GM10248 (cell line): ENCODE measurements around the gene UQCRH.

Experiments
- CTCF ChIA-PET: fragments of 300-600 bp; sonication (Branson Sonifier 250); formaldehyde crosslinking; extraction: SDS; loops from one replicate; lab custom pipeline; 2021; ENCODE audit warnings: antibody characterized with exemption; lab: Yijun Ruan, JAX
- POLR2A ChIA-PET: fragments of 350-650 bp; sonication (Branson Sonifier 250); formaldehyde crosslinking; extraction: SDS; loops from one replicate; lab custom pipeline; 2020; ENCODE audit warnings: antibody characterized with exemption; lab: Yijun Ruan, JAX
- DNase-seq: peaks from one replicate; pipeline ENCODE4 v3.0.0; 2012; ENCODE audit errors: extremely low spot score
- CTCF ChIP-seq: IDR thresholded peaks from 2 replicates; pipeline ENCODE4 v1.5.1; 2012; ENCODE audit warnings: mild to moderate bottlenecking, low read depth; ENCODE audit errors: extremely low read depth, missing control alignments, control extremely low read depth

UQCRH gene

DNA sequence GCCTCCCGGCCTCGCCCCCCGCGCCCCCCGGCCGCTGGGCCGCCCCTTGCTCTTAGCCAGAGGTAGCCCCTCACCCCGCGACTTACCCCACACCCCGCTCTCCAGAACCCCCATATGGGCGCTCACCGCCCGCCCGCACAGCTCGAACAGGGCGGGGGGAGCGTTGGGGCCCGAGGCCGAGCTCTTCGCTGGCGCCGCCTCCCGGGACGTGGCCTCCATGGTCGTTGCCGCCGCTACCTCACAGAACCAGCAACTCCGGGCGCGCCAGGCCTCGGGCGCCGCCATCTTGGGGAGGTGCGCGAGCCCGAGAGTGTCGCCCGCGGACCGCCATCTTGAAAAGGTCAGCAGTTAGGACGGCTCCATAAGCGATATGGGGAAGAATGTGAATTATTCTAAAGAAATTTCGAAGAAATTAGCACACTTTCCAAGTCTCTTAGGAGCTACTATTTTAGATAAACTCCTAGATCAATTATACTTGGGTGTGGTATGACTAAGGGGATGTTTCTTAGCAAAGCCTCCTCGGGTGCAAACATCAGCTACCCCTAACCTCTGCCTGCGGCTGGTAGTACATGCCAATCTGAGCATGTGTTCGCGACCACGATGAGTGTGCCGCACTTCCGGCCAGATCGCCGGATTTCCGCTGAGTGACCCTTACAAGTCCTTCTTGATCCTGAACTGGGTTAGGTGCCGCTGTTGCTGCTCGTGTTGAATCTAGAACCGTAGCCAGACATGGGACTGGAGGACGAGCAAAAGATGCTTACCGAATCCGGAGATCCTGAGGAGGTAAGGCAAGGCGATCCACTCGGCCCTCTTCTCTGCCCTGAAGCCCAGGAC is at the start of gene UQCRH, which contains the start of gene LRRC41:
Gene UQCRH, plus strand, starts transcription at position 661 of the 834 bp plus-strand sequence. Its CDS starts 69 bp downstream, at position 730.
Gene LRRC41, minus strand, starts transcription at position 579 of the 834 bp plus-strand sequence. Its CDS starts 294 bp downstream, at position 285.
- ChIA-PET POLR2A (interaction anchor here (0.6 to 1.7 kb wide), 9 partner anchors 22 to 1582 kb away, joined by 3 to 6 read pairs (median 3); partner anchors contain the start of gene NSUN4), CTCF (interaction anchor here (0.6 to 2.6 kb wide), 11 partner anchors 12 to 175 kb away, joined by 3 to 13 read pairs (median 3); partner anchors contain the start of genes NSUN4 and RAD54L)
- DNase-seq, result peak; percentile 91
- no peak for TF ChIP-seq CTCF

DNA sequence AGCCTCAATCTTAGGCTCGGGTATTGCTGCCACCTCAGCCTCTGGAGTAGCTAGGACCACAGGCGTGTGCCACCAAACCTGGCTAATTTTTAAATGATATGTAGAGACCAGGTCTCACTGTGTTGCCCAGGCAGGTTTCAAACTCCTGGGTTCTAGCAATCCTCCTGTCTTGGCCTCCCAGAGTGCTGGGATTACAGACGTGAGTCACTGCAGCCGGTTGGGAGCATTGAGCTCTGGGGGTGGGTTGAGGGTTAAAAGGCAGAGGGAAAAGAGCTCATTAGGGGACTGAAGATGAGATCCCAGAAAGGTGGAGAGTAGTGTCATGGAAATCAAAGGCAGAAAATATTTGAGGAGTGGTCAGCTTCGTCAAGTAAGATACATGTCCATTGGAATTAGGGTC is 48.8 kb upstream of the UQCRH start:
- POLR2A ChIA-PET, result no interaction called here
- no peak for TF ChIP-seq CTCF
- CTCF ChIA-PET, result interaction anchor here (0.8 to 1.9 kb wide), 3 partner anchors 9 to 31 kb away, joined by 3 to 8 read pairs (median 3); no protein-coding TSS in a partner anchor

GRCh38 chr1:46256523-46256922 is 47.0 kb upstream of the UQCRH start:
- ChIA-PET POLR2A (interaction anchor here (0.6 kb wide), 1 partner anchor 17 kb away, joined by 3 read pairs; no protein-coding TSS in a partner anchor), CTCF (interaction anchor here (1.5 to 1.9 kb wide), 2 partner anchors 9 to 33 kb away, joined by 4 to 8 read pairs; no protein-coding TSS in a partner anchor)
- no peak for DNase-seq
- no peak for TF ChIP-seq CTCF

More for the DNA sequence above, 48.8 kb upstream of the UQCRH start:
- no peak for DNase-seq

GRCh38 chr1:46262508-46262907 is 41.0 kb upstream of the UQCRH start:
- TF ChIP-seq CTCF, result no peak
- DNase-seq, result no peak
- CTCF ChIA-PET, result interaction anchor here (0.9 to 3.8 kb wide), 5 partner anchors 9 to 28 kb away, joined by 3 to 24 read pairs (median 3); no protein-coding TSS in a partner anchor
- POLR2A ChIA-PET, result interaction anchor here (1.0 to 1.1 kb wide), 2 partner anchors 12 to 13 kb away, joined by 3 to 4 read pairs; no protein-coding TSS in a partner anchor

DNA sequence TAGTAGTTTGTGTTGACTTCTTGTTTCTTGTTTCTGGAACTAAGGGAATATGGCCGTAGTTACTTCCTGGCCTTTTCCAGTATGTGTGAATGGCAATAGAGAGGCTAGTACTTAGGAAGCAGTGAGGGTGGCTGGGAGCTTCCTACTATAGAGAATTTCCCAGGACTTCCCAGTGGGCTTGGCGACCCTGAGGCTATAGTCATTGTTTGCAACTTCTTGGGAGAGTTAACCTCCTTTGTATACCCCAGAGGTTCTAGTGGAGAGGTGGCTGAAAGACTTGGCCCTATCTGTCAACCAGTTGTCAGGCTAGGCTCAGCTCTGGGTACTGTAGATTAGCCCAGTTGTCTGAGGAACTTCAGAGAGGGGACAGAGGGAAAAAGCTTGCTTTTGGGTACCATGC is 40.4 kb upstream of the UQCRH start:
- ChIA-PET POLR2A (interaction anchor here (1.0 to 1.1 kb wide), 2 partner anchors 11 to 12 kb away, joined by 3 to 4 read pairs; no protein-coding TSS in a partner anchor), CTCF (interaction anchor here (0.9 to 3.8 kb wide), 7 partner anchors 8 to 39 kb away, joined by 3 to 24 read pairs (median 3); no protein-coding TSS in a partner anchor)
- DNase-seq, result no peak
- no peak for TF ChIP-seq CTCF

DNA sequence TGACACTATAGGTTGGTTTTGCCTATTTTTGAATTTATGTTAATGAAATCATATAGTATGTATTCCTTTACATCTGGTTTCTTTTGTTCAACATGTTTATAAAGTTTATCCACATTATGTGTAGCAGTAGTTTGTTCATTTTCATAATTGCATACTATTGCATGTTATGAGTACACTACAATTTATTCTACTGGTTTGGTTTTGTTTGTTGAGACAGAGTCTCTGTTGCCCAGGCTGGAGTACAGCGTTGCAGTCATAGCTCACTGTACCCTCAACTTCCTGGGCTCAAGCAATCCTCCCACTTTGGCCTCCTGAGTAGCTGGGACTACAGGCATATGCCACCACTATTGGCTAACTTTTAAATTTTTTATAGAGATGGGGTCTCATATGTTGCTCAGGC is 34.9 kb upstream of the UQCRH start:
- no peak for DNase-seq
- CTCF ChIA-PET, result interaction anchor here (1.0 to 1.5 kb wide), 2 partner anchors 13 to 65 kb away, joined by 3 to 4 read pairs; no protein-coding TSS in a partner anchor
- no peak for TF ChIP-seq CTCF
- POLR2A ChIA-PET, result no interaction called here
